Kidney epithelial cell (primary cell): Measurements from ENCODE around the gene GTF3A. TPM values are rescaled to one million over a fixed set of nuclear protein-coding genes. Genes with fewer than 3 reads are reported as not detected.

Source experiments
- DNase-seq: peaks from one replicate; pipeline ENCODE4 v3.0.0-alpha.2; 2010; ENCODE audit warnings: low read depth
- H3K27me3 ChIP-seq: 2 replicates; pipeline ENCODE4 v1.6.0; 2011; ENCODE audit warnings: low read length; ENCODE audit not compliant: control insufficient read depth, insufficient read depth
- H3K36me3 ChIP-seq: 2 replicates; pipeline ENCODE4 v1.5.1; 2011; ENCODE audit warnings: low read length; ENCODE audit not compliant: control insufficient read depth, insufficient read depth
- H3K4me3 ChIP-seq: 2 replicates; pipeline ENCODE4 v1.5.1; 2011; ENCODE audit warnings: low read depth, mild to moderate bottlenecking, control low read depth, low read length
- total RNA-seq: library from RNA; depleted of rRNA; stranded (reverse); fragments of >200 nt; gene quantifications from 2 replicates; pipeline ENCODE4 v1.2.3, GENCODE V29; 2015
- TF ChIP-seq, protein P1 (sequence below): IDR thresholded peaks from 2 replicates; pipeline ENCODE4 v1.5.1; 2011; ENCODE audit warnings: mild to moderate bottlenecking, moderate library complexity, low read length, control low read depth, inconsistent platforms; ENCODE audit not compliant: insufficient read depth, poor library complexity, severe bottlenecking

The GTF3A gene
- total RNA-seq, 1 donor from 2014 or later: 177 TPM

DNA sequence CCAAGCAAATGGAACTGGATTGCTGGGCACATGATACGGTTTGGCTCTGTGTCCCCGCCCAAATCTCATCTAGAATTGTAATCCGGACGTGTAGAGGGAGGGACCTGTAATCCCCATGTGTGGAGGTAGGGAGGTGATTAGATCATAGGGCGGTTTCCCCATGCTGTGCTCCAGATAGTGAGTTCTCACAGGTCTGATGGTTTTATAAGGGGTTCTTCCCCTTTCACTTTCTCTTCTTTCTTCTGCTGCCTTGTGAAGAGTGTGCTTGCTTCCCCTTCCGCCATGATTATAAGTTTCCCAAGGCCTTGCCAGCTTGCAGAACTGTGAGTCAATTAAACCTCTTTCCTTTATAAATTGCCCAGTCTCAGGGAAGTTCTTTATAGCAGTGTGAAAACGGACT, 58.6 kb downstream of the GTF3A start:
- no peaks in the 10 kb centered on the region for H3K27me3 ChIP-seq
- TF ChIP-seq, protein P1, sequence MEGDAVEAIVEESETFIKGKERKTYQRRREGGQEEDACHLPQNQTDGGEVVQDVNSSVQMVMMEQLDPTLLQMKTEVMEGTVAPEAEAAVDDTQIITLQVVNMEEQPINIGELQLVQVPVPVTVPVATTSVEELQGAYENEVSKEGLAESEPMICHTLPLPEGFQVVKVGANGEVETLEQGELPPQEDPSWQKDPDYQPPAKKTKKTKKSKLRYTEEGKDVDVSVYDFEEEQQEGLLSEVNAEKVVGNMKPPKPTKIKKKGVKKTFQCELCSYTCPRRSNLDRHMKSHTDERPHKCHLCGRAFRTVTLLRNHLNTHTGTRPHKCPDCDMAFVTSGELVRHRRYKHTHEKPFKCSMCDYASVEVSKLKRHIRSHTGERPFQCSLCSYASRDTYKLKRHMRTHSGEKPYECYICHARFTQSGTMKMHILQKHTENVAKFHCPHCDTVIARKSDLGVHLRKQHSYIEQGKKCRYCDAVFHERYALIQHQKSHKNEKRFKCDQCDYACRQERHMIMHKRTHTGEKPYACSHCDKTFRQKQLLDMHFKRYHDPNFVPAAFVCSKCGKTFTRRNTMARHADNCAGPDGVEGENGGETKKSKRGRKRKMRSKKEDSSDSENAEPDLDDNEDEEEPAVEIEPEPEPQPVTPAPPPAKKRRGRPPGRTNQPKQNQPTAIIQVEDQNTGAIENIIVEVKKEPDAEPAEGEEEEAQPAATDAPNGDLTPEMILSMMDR: no peak
- no peak overlapping the region for H3K4me3 ChIP-seq

DNA sequence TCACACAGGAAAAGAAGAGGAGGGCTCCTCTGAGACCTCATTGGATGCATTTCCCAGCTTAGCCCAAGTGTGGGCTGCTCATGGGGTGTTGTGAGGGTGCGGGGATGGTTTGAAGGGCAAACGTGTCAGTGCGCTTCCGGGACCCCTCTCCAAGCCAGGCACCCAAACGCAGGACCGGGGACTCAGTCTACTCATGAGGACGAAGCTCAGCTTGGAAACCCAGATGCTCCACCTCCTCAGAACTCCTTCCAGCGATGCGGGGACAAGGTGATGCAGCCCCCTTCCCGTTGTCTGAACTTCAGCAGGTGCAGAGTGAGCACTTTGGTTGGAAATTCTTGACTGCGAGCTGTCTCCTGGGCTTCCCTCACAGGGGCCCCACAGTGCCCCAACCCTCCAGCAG, 59.0 kb downstream of the GTF3A start:
- Histone ChIP-seq H3K4me3 (no peak overlapping the region), H3K27me3 (no peaks in the 10 kb centered on the region), H3K36me3 (no peaks in the 10 kb centered on the region)
- TF ChIP-seq, protein P1: no peak
- DNase-seq: no peak

More for the DNA sequence above, 58.6 kb downstream of the GTF3A start:
- DNase-seq: no peak
- H3K36me3 ChIP-seq: no peaks in the 10 kb centered on the region

Other genes with a start within 250 kb of the GTF3A start
- 861 and 1,245 TPM in 2 replicates for gene RPL21, start 173.1 kb upstream of the GTF3A start, total RNA-seq
- gene RASL11A, start 153.8 kb upstream of the GTF3A start, total RNA-seq: 1.6 and 2.6 TPM in 2 replicates
- 44.8 and 105 TPM in 2 replicates for gene MTIF3, start 25.9 kb downstream of the GTF3A start, total RNA-seq
- gene LNX2, start 195.9 kb downstream of the GTF3A start, total RNA-seq: 11.4 and 16.0 TPM in 2 replicates
- 145 and 149 TPM in 2 replicates for gene POLR1D, start 197.3 kb downstream of the GTF3A start, total RNA-seq